ENCODE measurements around the gene GBGT1.
"Not testable (repeated sequence)": the region's sequence is repeated elsewhere in the genome, so short reads cannot be mapped to it uniquely, and the experiment has no call there.

GBGT1 gene

DNA sequence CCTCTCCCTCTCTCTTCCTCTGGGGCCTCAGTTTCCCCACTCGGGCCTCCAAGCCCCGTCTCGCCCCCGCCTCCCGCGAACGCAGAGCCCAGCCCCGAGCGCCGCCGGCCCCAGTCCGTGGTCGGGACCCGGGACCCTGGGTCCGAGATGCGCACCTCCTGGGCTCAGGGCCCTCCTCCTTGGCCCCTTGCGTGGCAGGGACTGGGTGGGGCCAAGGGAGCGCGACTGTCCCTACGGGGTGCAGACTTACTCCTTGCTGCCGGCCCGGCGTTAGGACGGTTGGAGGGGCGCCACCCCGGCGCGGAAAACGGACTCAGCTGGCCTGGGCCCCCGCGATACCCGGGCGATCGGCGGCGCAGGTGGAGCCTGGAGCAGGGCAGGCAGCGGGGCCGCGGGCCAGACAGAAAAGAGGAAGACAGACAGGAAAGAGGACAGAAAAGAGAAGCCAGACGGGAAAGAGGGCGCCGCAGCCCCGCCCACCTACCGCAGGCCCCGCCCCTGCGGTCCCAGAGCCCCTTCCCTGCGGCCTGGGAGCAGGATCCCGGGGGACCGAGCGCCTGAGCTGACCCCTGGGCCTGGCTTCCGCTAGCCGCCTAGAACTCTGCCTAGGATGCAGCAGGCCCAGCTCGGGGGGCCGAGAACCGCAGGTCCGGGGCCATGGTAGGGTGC is at the start of gene GBGT1:
Gene GBGT1 (minus strand): TSS at position 411 of the 669 bp plus-strand sequence. CDS start 1,502 bp downstream, outside the sequence.
- in situ Hi-C loops (cut with HindIII; ENCODE audit: low pct_ligation_motif_present, low pct_unique_long_range_greater_than_20kb, low sequenced_read_pairs), result no loop called here
- DNase-seq, result peak; percentile 29

DNA sequence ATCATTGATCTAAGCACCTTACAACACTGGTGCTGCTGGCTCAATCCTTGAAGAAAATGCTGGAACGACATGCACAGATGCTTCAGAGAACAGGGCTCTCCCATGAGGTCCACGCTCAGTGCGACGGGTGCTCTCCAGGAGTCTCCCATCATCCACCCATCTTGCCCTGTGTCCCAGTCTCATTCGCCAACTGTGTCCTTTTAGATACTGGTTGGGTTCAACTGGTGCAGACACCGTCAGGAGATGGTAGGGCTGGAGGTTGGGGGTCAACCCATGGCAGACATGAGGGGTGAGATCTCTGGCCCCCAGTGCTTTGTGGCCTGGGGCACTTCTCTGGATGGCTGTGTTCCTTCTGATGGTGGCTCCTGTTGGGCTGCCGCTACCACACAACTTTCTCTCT is 46.9 kb upstream of the GBGT1 start:
- no peak for DNase-seq
- in situ Hi-C loops (cut with HindIII; ENCODE audit: low pct_ligation_motif_present, low pct_unique_long_range_greater_than_20kb, low sequenced_read_pairs), result no loop called here

DNA sequence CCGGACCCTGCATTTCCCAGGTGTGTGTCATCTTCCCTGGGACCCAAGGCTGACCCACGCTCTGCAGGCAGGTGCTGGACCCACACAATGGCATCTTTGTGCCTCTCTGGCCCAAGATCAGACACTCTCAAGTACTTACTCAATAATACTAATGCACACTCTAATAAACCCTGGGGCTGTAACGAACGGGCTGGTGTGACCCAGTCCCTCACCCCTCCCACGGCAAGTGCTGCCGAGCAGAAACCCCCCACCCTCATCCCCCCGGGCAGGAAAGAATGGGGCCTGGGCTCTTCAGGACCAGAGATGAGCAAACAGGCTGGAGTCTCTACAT is 46.5 kb upstream of the GBGT1 start:
- in situ Hi-C loops (cut with HindIII; ENCODE audit: low pct_ligation_motif_present, low pct_unique_long_range_greater_than_20kb, low sequenced_read_pairs), result no loop called here
- DNase-seq, result no peak

GRCh38 chr9:133209327-133210201 is 45.9 kb upstream of the GBGT1 start:
- in situ Hi-C loops (cut with HindIII; ENCODE audit: low pct_ligation_motif_present, low pct_unique_long_range_greater_than_20kb, low sequenced_read_pairs); DNase-seq: not testable (repeated sequence)

GRCh38 chr9:133208880-133209300 is 45.2 kb upstream of the GBGT1 start, which contains the start of gene OBP2B:
TSS of gene OBP2B (minus strand) at chr9:133209250. CDS start at chr9:133209199, 51 bp downstream.
- DNase-seq; in situ Hi-C loops (cut with HindIII; ENCODE audit: low pct_ligation_motif_present, low pct_unique_long_range_greater_than_20kb, low sequenced_read_pairs): not testable (repeated sequence)

GRCh38 chr9:133208171-133208879 is 44.6 kb upstream of the GBGT1 start:
- in situ Hi-C loops (cut with HindIII; ENCODE audit: low pct_ligation_motif_present, low pct_unique_long_range_greater_than_20kb, low sequenced_read_pairs); DNase-seq: not testable (repeated sequence)

GRCh38 chr9:133207540-133208170 is 43.9 kb upstream of the GBGT1 start:
- no peak for DNase-seq
- in situ Hi-C loops (cut with HindIII; ENCODE audit: low pct_ligation_motif_present, low pct_unique_long_range_greater_than_20kb, low sequenced_read_pairs), result no loop called here

- DNase-seq, result no peak
- in situ Hi-C loops (cut with HindIII; ENCODE audit: low pct_ligation_motif_present, low pct_unique_long_range_greater_than_20kb, low sequenced_read_pairs), result no loop called here
These were observed 43.4 kb upstream of the GBGT1 start for GRCh38 chr9:133207021-133207531.

GRCh38 chr9:133205996-133206931 is 42.5 kb upstream of the GBGT1 start:
- in situ Hi-C loops (cut with HindIII; ENCODE audit: low pct_ligation_motif_present, low pct_unique_long_range_greater_than_20kb, low sequenced_read_pairs), result no loop called here
- DNase-seq, result no peak

- DNase-seq; in situ Hi-C loops (cut with HindIII; ENCODE audit: low pct_ligation_motif_present, low pct_unique_long_range_greater_than_20kb, low sequenced_read_pairs): not testable (repeated sequence)
These were observed 41.8 kb upstream of the GBGT1 start for GRCh38 chr9:133205481-133205887.

DNA sequence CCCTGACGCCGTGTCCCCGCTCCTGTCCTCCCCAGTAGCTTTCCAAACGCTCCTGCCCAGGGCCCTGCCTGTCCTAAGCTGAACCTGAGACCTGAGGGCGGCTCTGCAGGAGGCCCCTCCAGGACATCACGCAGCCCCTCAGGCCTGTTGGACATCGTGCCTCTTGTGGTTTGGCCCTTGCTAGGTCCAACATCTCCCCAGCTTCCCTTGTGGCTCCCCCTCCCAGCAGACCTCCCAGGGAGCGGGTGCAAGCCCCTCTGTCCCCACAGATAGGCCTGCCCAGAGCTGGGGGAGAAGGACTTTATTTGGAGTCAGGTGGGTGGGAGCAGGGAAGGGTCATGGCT is 41.3 kb upstream of the GBGT1 start:
- DNase-seq, result no peak
- in situ Hi-C loops (cut with HindIII; ENCODE audit: low pct_ligation_motif_present, low pct_unique_long_range_greater_than_20kb, low sequenced_read_pairs), result no loop called here

DNA sequence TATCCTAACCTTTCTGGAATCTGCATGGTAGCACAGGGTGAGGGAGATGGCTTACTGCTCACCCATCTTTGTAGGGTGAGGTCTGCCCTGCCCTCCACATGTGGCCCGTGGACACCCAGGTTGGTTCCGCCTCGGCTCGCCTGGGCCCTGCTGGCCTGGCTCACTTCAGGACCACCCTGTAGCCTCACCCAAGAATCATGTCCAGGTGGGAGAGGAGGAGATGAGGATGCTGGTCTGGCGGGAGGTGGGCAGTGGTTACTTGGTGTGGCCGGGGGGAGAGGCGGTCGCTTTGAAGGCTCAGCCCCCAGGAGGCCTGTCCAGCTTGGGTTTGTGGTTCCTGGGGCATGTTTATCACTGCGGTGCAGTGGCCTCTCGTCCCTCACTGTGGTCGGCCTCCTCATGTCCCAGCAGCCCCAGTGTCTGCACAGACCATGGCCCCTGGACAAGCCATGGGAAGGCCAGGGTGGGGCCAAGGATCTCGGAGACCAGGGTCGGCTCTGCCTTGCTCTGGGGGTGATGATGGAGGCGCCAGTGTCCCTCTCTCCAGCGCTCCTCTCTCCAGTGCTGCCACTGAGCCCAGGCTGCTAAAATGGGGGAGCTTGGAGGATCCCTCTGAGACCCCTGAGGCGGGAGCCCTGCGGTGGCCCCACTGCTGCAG is 40.8 kb upstream of the GBGT1 start:
- no peak for DNase-seq
- in situ Hi-C loops (cut with HindIII; ENCODE audit: low pct_ligation_motif_present, low pct_unique_long_range_greater_than_20kb, low sequenced_read_pairs), result no loop called here

DNA sequence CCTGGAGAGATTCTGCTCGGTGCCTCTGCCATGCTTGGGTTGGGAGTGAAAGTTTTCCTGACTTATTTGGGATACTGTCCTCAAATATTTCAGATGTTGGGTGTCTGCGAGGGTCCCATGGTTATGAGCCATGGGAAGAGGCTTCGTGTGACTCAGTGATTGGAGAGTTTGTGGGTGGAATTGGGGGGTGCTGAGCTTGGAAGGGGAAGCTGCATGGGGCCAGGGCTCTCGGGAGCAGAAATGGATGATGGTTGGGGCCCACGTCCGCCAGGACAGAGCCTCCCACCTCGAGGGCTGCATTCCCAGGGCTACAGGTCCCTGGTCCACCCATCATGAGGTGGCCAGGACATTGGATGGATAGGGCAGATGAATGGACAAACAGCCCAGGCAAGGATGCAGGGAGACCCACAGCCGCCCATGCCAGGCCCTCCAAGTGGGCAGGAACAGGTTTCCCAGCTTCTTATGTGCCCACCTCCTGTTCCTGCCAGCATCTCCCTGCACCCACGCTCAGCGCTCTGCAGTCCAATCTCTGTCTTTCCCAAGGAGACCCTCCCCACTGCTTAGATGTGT is 39.9 kb upstream of the GBGT1 start:
- DNase-seq, result no peak
- in situ Hi-C loops (cut with HindIII; ENCODE audit: low pct_ligation_motif_present, low pct_unique_long_range_greater_than_20kb, low sequenced_read_pairs), result no loop called here

GRCh38 chr9:133202688-133203453 is 39.2 kb upstream of the GBGT1 start:
- in situ Hi-C loops (cut with HindIII; ENCODE audit: low pct_ligation_motif_present, low pct_unique_long_range_greater_than_20kb, low sequenced_read_pairs), result no loop called here
- DNase-seq, result no peak

DNA sequence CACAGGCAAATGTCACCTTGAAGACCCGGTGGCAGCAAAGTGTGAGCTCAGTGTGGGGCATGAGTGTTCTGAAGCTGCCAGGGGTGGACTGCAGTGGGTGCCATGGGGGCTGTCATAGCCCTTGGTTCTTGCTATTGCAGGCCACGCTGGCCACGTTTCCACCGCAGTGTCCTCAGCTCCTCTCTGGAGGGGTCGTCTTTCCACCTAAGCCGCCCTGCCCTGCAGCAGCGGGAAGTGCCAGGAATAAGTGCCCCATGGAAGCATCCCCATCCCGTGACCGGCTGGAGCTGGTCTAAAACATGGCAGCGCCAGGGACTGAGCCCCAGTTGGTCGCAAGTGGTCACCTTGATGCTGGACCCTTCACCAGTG is 38.4 kb upstream of the GBGT1 start:
- in situ Hi-C loops (cut with HindIII; ENCODE audit: low pct_ligation_motif_present, low pct_unique_long_range_greater_than_20kb, low sequenced_read_pairs), result no loop called here
- DNase-seq, result no peak

GRCh38 chr9:133201424-133202144 is 37.9 kb upstream of the GBGT1 start:
- no peak for DNase-seq
- in situ Hi-C loops (cut with HindIII; ENCODE audit: low pct_ligation_motif_present, low pct_unique_long_range_greater_than_20kb, low sequenced_read_pairs), result no loop called here
